Heart left ventricle (tissue), 16 donors: ENCODE measurements around the gene CHST5. TPM values are rescaled to one million over a fixed set of nuclear protein-coding genes. Genes with fewer than 3 reads are reported as not detected.
A peak's percentile ranks its signal among the peaks of the same experiment; 100 is the strongest.

ENCODE experiments used
- ATAC-seq, 4 donors: fragments of 200-7000 bp; cut with Tn5 transposase; one replicate each; pipeline ENCODE4 v1.9.1; 2020 to 2022; ENCODE audit warnings: moderate library complexity in 4 of 4, mild to moderate bottlenecking in 3 of 4, moderate number of reproducible peaks in 1 of 4
- DNase-seq, 5 donors: peaks; one replicate each; pipeline ENCODE4 v3.0.0-alpha.2; 2020
- H3K27ac ChIP-seq, 12 donors: fragments of 200-600 bp; sonication (generic) in 4 of 12; one replicate each; pipeline versions ENCODE4 v1.5.0 to v1.8.0; 2016 to 2022; ENCODE audit warnings: mild to moderate bottlenecking in 2 of 12
- H3K27me3 ChIP-seq, 9 donors: fragments of 200-600 bp; sonication (generic) in 2 of 9; one replicate each; pipeline versions ENCODE4 v1.5.1 to v1.8.0; 2016 to 2022; ENCODE audit warnings: mild to moderate bottlenecking in 3 of 9
- H3K36me3 ChIP-seq, 9 donors: fragments of 200-600 bp; sonication (generic) in 2 of 9; one replicate each; pipeline versions ENCODE4 v1.5.0 to v1.8.0; 2018 to 2022; ENCODE audit warnings: mild to moderate bottlenecking in 2 of 9
- H3K4me1 ChIP-seq, 12 donors: fragments of 200-600 bp; sonication (generic) in 4 of 12; one replicate each; pipeline versions ENCODE4 v1.5.0 to v1.8.0; 2016 to 2022; ENCODE audit warnings: mild to moderate bottlenecking in 3 of 12
- H3K4me3 ChIP-seq, 12 donors: fragments of 200-600 bp; sonication (generic) in 4 of 12; one replicate each; pipeline versions ENCODE4 v1.5.0 to v1.8.0; 2017 to 2022; ENCODE audit warnings: mild to moderate bottlenecking in 9 of 12, moderate library complexity in 4 of 12
- H3K9me3 ChIP-seq, 12 donors: fragments of 200-600 bp; sonication (generic) in 4 of 12; one replicate each; pipeline versions ENCODE4 v1.5.0 to v1.8.0; 2016 to 2022; ENCODE audit warnings: mild to moderate bottlenecking in 1 of 12
- CTCF ChIP-seq, 12 donors: fragments of 200-600 bp; sonication (generic) in 4 of 12; IDR thresholded peaks; one replicate each; pipeline versions ENCODE4 v1.5.0 to v1.8.0; 2018 to 2022; ENCODE audit warnings: antibody characterized with exemption in 12 of 12, mild to moderate bottlenecking in 5 of 12
- POLR2A ChIP-seq, 2 donors: fragments of 450-650 bp; IDR thresholded peaks; one replicate each; pipeline ENCODE4 v1.6.1; 2017; ENCODE audit warnings: antibody characterized with exemption in 2 of 2, mild to moderate bottlenecking in 2 of 2, moderate library complexity in 2 of 2
- WGBS, 4 donors: extraction: QIAGEN DNeasy Blood & Tissue Kit in 2 of 4; methylation state at CpG; one replicate each; pipeline versions ENCODE4 v1.1.5 to v1.1.7; 2013 to 2018; 5-methylcytosine and 5-hydroxymethylcytosine counted together
- intact Hi-C, 10 donors: fragments of 100-400 bp; cut with DNase I; formaldehyde crosslinking; loops; one replicate each; pipeline versions ENCODE4 v1.11.1 to v1.14.2; 2022
- polyA plus RNA-seq, 2 donors: library from polyadenylated mRNA; stranded (reverse); fragments of 200-250 nt; gene quantifications; one replicate each; pipeline ENCODE4 v1.2.3, GENCODE V29; 2013
- total RNA-seq, 9 donors: library from RNA; depleted of rRNA in 2 of 9; stranded (reverse); fragments of >200 nt in 2 of 9; fragmentation: NEBNext Ultra II Directional in 3 of 9; extraction: Animal tissue kit (Norgen Biotek cat#: 25700) in 3 of 9; gene quantifications; one replicate each; pipeline versions ENCODE4 v1.1.0 to v1.2.4, GENCODE V29; 2016 to 2023
- donor health status: ischemic (EF 13 %, LVEDD 7.1; RV severe dilation, severe dysfunction).
- donor health status: healthy with polysubstance abuse.
- donor health status: DM: no; HTN: yes; CAD: no.
- donor health status: DM: no; HTN: no; CAD: no.
- donor health status: ischemic (EF 25% LVEDD 6.9; RV normal size, moderate dysfunction).
- donor health status: ischemic (EF 25% LVEDD 5.7; RV mildly dilated, moderate dysfunction).
- donor health status: healthy.
- donor health status: DM: yes; HTN: yes; CAD: no.
- donor health status: ischemic (EF 35%, LVEDD 5.7; RV mildly dilated, moderate dysfunction).
- donor health status: nonischemic (EF 11% LVEDD 7.7; RV severe dilation, severe dysfunction).
- donor health status: DM: yes; HTN: yes; CAD: no.
- donor health status: PGD.
- donor health status: ischemic (EF 29% LVEDD 5.4; RV normal size, mild dysfunction).
- donor health status: nonischemic (EF 23%, LVEDD 6.1; RV moderate dilation, normal function).

CHST5 gene
- total and polyA plus RNA-seq, 11 donors = 0.15 to 0.96 (median 0.44) TPM; not detected in 3

DNA sequence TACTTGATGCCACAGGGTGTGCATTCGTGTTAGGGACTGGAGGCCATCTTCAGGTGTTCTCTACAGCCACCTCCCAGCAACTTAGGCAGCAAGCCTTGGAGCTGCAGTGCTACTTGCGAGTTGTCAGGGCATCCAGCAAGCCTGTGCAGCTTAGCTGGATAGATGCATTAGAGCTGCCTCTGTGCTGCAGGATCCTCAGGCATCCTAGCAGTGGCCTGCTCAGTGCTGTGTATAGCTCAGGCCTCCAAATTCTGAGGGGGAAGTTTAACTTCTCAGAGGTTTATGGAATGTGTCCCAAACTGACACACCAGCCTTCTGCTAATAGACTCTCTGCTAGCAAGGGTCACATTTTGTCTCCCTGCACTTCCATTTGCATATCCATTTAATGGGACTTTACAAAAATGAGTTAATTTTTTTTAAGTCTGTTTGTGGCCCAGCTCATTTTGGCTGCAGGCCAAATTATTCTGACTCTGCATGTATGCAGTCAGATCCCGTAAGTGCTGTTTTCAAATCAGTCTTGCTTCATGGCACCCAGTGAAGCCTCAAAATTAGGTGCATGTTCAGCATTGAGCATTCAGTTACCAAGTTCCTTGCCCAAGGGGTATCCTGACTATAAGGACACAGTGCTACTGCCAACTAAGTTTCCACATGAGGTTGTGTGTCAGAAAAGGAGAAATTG, 37.1 kb upstream of the CHST5 start:
- peaks cover 7 to 77% (median 58%) of the 10 kb centered on the region in 12 donors for H3K4me1 ChIP-seq
- no peak for TF ChIP-seq CTCF (IDR thresholded peaks at IDR 0.05)
- no peak for TF ChIP-seq POLR2A (IDR thresholded peaks at IDR 0.05)
- 65 to 71% (median 68%) methylated on average over 3 of the region's 3 CpGs for WGBS, 4 donors
- DNase-seq (no peak), ATAC-seq (no peak)
- intact Hi-C loops = loop anchor here in 1 of 10 donors (5.0 kb wide), 1 partner anchor 49 kb away; the partner anchor contains the start of gene ADAT1
- no peak overlapping the region for H3K4me3 ChIP-seq
- H3K27ac ChIP-seq = peak overlapping the region in 1 of 12 donors; percentile 3
- H3K36me3 ChIP-seq = peaks cover 0 to 100% (median 98%) of the 10 kb centered on the region in 9 donors
- H3K9me3 ChIP-seq = no peaks in the 10 kb centered on the region
- no peaks in the 10 kb centered on the region for H3K27me3 ChIP-seq

- 39 to 52% (median 43%) methylated on average over 5 of the region's 5 CpGs for WGBS, 4 donors
- H3K9me3 ChIP-seq = no peaks in the 10 kb centered on the region
- H3K4me3 ChIP-seq = peak overlapping the region in 1 of 12 donors; percentile 11
- TF ChIP-seq POLR2A (IDR thresholded peaks at IDR 0.05) (no peak), CTCF (IDR thresholded peaks at IDR 0.05) (no peak)
- H3K27me3 ChIP-seq = no peaks in the 10 kb centered on the region
- peaks cover 7 to 79% (median 69%) of the 10 kb centered on the region in 12 donors for H3K4me1 ChIP-seq
- peak overlapping the region in 10 of 12 donors; percentile 7 to 95 (median 61) for H3K27ac ChIP-seq
- peaks cover 0 to 83% (median 79%) of the 10 kb centered on the region in 9 donors for H3K36me3 ChIP-seq
- ATAC-seq (no peak), DNase-seq (no peak)
- intact Hi-C loops = loop anchor here in 1 of 10 donors (5.0 kb wide), 1 partner anchor 52 kb away; the partner anchor contains the start of gene ADAT1
Observed at GRCh38 chr16:75570396-75571065, 34.6 kb upstream of the CHST5 start.

DNA sequence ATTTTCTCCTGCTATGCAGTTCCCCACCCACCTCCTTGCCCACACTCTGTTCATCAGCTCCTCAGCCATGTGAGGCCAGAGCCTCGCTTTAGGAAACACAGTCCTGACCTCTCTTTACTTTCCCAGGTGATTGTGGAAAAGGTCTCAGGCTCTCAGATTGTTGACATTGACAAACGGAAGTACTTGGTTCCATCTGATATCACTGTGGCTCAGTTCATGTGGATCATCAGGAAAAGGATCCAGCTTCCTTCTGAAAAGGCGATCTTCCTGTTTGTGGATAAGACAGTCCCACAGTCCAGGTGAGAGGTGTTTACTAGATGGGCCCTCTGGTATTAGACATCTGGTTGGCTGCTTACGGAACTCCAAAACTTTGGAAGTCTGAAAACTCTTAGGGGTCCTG, 32.0 kb upstream of the CHST5 start:
- Histone ChIP-seq H3K27me3 (no peaks in the 10 kb centered on the region), H3K4me1 (peaks cover 3 to 72% (median 63%) of the 10 kb centered on the region in 12 donors), H3K27ac (peak overlapping the region in 6 of 12 donors; percentile 17 to 95 (median 86)), H3K36me3 (peaks cover 0 to 57% (median 53%) of the 10 kb centered on the region in 9 donors), H3K9me3 (no peaks in the 10 kb centered on the region), H3K4me3 (peak overlapping the region in 8 of 12 donors; percentile 83 to 100 (median 90))
- intact Hi-C loops = loop anchor here in 5 of 10 donors (5.0 to 10.0 kb wide), 2 partner anchors 54 to 57 kb away; partner anchors contain the start of gene ADAT1 (in 5 of the 5)
- ATAC-seq (no peak), DNase-seq (no peak)
- TF ChIP-seq POLR2A (IDR thresholded peaks at IDR 0.05) = no peak
- TF ChIP-seq CTCF (IDR thresholded peaks at IDR 0.05) = no peak
- 73 to 82% (median 77%) methylated on average over 4 of the region's 4 CpGs for WGBS, 4 donors
